Activated CD4-positive, CD25-positive, alpha-beta regulatory T cell (primary cell): ENCODE data around the gene ZDHHC14.
"Not testable (repeated sequence)": the region's sequence is repeated elsewhere in the genome, so short reads cannot be mapped to it uniquely, and the experiment has no call there.

Experiments used
- DNase-seq, 4 experiments: peaks; one replicate each; lab custom pipeline; 2025; lab: John Stamatoyannopoulos, UW

The ZDHHC14 gene

GRCh38 chr6:157445277-157446009 is 64.5 kb downstream of the ZDHHC14 start:
- no peak for DNase-seq

- no peak for DNase-seq
These were observed 66.7 kb downstream of the ZDHHC14 start for GRCh38 chr6:157447735-157448134.

- DNase-seq, result no peak
These were observed 68.6 kb downstream of the ZDHHC14 start for GRCh38 chr6:157449610-157450009.

GRCh38 chr6:157450931-157451742 is 70.1 kb downstream of the ZDHHC14 start:
- DNase-seq, result no peak

GRCh38 chr6:157452096-157452495 is 71.1 kb downstream of the ZDHHC14 start:
- no peak for DNase-seq

- DNase-seq, result no peak
These were observed 72.1 kb downstream of the ZDHHC14 start for GRCh38 chr6:157453131-157453530.

GRCh38 chr6:157453978-157454377 is 73.0 kb downstream of the ZDHHC14 start:
- no peak for DNase-seq

- no peak for DNase-seq
These were observed 74.0 kb downstream of the ZDHHC14 start for GRCh38 chr6:157454762-157455714.

GRCh38 chr6:157455731-157456523 is 74.9 kb downstream of the ZDHHC14 start:
- DNase-seq, result no peak

GRCh38 chr6:157456524-157456829 is 75.5 kb downstream of the ZDHHC14 start:
- no peak for DNase-seq

- DNase-seq, result no peak
These were observed 76.8 kb downstream of the ZDHHC14 start for GRCh38 chr6:157457787-157458186.

- no peak for DNase-seq
These were observed 78.3 kb downstream of the ZDHHC14 start for GRCh38 chr6:157459327-157459726.

GRCh38 chr6:157460182-157460999 is 79.4 kb downstream of the ZDHHC14 start:
- no peak for DNase-seq

- no peak for DNase-seq
These were observed 80.3 kb downstream of the ZDHHC14 start for GRCh38 chr6:157461000-157461915.

GRCh38 chr6:157462956-157463742 is 82.2 kb downstream of the ZDHHC14 start:
- DNase-seq, result no peak

GRCh38 chr6:157463743-157464135 is 82.7 kb downstream of the ZDHHC14 start:
- not testable (repeated sequence) for DNase-seq

GRCh38 chr6:157464653-157465535 is 83.9 kb downstream of the ZDHHC14 start:
- no peak for DNase-seq

GRCh38 chr6:157466342-157466648 is 85.3 kb downstream of the ZDHHC14 start:
- no peak for DNase-seq
